Inferior parietal cortex (tissue), 1 donor: ENCODE results near the gene GNAT1.

Experiments
- DNase-seq: peaks from one replicate; pipeline ENCODE4 v3.0.0-alpha.2; 2016; ENCODE audit errors: extremely low spot score

Gene GNAT1

GRCh38 chr3:50177346-50177745, 14.1 kb upstream of the GNAT1 start:
- DNase-seq = no peak

- DNase-seq = no peak
These were observed 11.7 kb upstream of the GNAT1 start for GRCh38 chr3:50179710-50180109.

DNA sequence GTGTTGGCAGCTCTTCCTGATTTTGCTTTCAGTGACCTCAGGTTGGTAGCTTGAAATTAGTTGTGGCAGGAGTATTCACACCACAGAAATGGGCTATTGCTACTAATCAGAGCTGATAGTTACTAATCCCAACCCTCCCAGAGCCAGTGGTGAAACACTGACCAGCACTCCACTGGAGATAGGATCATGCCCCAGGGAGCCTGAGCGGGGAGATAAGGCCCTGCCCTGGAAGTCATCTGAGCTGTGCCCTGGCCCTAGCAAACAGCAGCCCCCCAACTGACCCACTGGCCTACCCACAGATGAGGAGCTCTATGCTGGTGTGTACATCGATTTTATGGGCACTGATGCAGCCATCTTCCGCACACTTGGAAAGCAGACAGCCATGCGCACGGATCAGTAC, 9.4 kb upstream of the GNAT1 start:
- DNase-seq = no peak

- DNase-seq = no peak
These were observed 8.8 kb upstream of the GNAT1 start for GRCh38 chr3:50182533-50183099.

DNA sequence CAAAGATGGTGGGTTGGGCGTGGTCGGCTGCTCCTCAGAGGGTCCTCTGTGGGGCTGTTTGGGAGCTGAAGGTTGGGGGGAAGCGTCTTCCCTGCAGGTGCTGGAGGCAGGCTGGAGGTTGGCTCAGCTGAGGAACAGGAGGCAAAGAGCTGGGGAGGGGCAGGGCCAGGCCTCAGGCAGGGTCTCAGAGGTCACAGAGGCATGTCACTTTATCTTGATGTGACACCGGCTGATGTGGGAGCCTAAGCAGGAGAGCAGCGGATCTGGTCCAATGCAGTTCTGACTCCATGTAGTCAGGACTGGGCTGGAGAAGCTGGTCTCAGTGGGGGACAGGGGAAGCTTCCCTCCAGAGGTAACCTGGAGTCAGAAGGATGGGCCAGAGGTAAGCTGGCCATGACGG, 7.7 kb upstream of the GNAT1 start:
- no peak for DNase-seq

- no peak for DNase-seq
These were observed 7.0 kb upstream of the GNAT1 start for GRCh38 chr3:50184242-50184978.

GRCh38 chr3:50185230-50185629, 6.2 kb upstream of the GNAT1 start:
- DNase-seq = no peak

GRCh38 chr3:50186096-50186495, 5.3 kb upstream of the GNAT1 start:
- DNase-seq = no peak

DNA sequence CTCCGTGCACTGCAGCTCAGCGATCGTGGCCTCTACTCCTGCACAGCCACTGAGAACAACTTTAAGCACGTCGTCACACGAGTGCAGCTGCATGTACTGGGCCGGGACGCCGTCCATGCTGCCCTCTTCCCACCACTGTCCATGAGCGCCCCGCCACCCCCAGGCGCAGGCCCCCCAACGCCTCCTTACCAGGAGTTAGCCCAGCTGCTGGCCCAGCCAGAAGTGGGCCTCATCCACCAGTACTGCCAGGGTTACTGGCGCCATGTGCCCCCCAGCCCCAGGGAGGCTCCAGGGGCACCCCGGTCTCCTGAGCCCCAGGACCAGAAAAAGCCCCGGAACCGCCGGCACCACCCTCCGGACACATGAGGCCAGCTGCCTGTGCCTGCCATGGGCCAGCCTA, 3.7 kb upstream of the GNAT1 start:
- no peak for DNase-seq

- peak; percentile 81 for DNase-seq
These were observed 2.1 kb upstream of the GNAT1 start for GRCh38 chr3:50189274-50189673.

DNA sequence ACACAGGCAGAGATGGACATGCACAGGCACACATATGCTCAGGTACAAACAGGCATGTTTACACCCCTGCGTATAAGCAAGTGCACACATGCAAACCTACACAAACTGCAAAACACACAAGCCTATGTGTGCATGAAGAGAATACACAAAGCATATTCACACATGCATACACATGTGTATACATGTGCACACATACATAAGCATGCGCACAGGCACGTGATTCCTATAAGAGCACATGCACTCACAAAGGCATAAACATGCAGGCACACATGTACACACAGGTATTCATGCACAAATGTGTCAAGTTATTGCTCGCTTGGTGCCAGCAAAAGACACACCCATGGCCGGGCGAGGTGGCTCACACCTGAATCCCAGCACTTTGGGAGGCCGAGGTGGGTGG, 1.4 kb upstream of the GNAT1 start:
- DNase-seq = no peak

GRCh38 chr3:50192124-50192523, 714 bp downstream of the GNAT1 start:
- no peak for DNase-seq

DNA sequence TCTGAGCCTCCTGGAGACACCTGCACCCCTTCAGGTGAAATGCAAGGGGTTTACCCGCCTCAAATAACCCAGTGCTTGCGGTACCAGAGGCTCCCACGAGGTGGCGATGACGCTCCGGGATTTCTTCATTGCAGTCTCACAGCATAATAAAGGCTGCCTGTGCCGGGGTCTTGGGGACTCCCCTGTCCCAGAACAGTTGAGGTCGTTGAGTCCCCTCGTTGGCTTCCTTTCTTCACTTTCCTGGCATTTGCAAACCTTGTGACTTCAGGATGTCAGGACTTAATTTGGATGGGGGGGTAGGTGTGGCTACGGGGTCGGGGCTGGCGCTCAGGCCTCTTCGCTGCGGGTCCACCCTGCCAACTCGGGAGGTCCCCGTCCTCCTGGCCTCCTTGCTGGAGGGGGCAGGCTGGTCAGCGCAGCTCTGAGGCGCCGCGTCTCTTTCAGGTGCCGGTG, 1.3 kb downstream of the GNAT1 start:
- DNase-seq = peak; percentile 79

GRCh38 chr3:50193286-50193685, 1.9 kb downstream of the GNAT1 start:
- no peak for DNase-seq

DNA sequence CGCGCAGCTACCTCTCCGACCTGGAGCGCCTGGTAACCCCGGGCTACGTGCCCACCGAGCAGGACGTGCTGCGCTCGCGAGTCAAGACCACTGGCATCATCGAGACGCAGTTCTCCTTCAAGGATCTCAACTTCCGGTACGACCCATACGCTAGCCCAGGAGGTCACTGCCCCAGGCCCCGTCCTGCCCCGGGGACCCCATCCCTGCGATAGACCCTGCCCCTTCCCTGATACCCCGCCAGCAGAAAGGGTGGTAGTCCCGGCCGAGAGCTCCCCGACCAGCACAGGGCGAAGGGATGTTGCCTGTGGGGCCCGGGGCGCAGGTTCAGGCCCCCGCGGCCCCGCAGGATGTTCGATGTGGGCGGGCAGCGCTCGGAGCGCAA, 2.3 kb downstream of the GNAT1 start:
- DNase-seq = no peak

DNA sequence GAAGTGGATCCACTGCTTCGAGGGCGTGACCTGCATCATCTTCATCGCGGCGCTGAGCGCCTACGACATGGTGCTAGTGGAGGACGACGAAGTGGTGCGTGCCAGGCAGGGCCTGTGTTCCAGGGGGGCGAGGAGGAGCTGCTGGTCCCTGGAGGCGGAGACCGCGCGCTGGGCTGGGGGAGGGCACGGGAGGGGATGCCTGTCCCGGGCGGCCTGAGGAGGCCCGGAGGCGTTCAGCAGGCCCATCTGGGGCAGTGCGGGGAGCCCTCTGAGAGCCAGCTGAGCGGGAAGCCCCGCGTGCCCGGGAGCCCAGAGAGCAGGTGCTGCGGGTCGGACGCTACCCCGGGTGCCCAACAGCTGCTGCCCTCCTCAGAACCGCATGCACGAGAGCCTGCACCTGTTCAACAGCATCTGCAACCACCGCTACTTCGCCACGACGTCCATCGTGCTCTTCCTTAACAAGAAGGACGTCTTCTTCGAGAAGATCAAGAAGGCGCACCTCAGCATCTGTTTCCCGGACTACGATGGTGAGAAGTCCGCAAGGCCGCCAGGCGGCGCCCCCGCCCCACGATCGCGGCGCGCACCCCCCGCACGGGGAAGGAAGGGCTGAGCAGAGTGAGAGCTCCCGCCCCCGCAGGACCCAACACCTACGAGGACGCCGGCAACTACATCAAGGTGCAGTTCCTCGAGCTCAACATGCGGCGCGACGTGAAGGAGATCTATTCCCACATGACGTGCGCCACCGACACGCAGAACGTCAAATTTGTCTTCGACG, 2.9 kb downstream of the GNAT1 start:
- DNase-seq = peak; percentile 56

- no peak for DNase-seq
These were observed 3.6 kb downstream of the GNAT1 start for GRCh38 chr3:50194903-50195500.

GRCh38 chr3:50195501-50196252, 4.3 kb downstream of the GNAT1 start:
- no peak for DNase-seq

GRCh38 chr3:50196253-50196801, 4.9 kb downstream of the GNAT1 start:
- no peak for DNase-seq

GRCh38 chr3:50201573-50202315, 10.3 kb downstream of the GNAT1 start:
- no peak for DNase-seq
